Mucosa of descending colon (tissue), 3 donors: ENCODE data around the gene CST11. TPM values are rescaled to one million over a fixed set of nuclear protein-coding genes. Genes with fewer than 3 reads are reported as not detected.

Experiments used
- ATAC-seq: fragments of 200-7000 bp; cut with Tn5 transposase; one replicate; pipeline ENCODE4 v1.9.1; 2020; ENCODE audit warnings: mild to moderate bottlenecking, moderate library complexity
- DNase-seq, 3 donors: peaks; one replicate each; pipeline ENCODE4 v3.0.0-alpha.2; 2020
- H3K36me3 ChIP-seq: fragments of 200-600 bp; one replicate; pipeline ENCODE4 v1.8.0; 2021; ENCODE audit warnings: low read depth, mild to moderate bottlenecking
- H3K4me1 ChIP-seq: fragments of 200-600 bp; one replicate; pipeline ENCODE4 v1.8.0; 2021; ENCODE audit warnings: low read depth, mild to moderate bottlenecking
- H3K4me3 ChIP-seq: fragments of 200-600 bp; one replicate; pipeline ENCODE4 v1.8.0; 2021; ENCODE audit warnings: mild to moderate bottlenecking
- H3K9me3 ChIP-seq: fragments of 200-600 bp; one replicate; pipeline ENCODE4 v1.8.0; 2021; ENCODE audit warnings: mild to moderate bottlenecking
- CTCF ChIP-seq: fragments of 200-600 bp; IDR thresholded peaks from one replicate; pipeline ENCODE4 v1.8.0; 2022; ENCODE audit warnings: antibody characterized with exemption, mild to moderate bottlenecking
- intact Hi-C, 2 donors: fragments of 100-400 bp; cut with DNase I in 1 of 2; cut with micrococcal nuclease in 1 of 2; formaldehyde crosslinking; loops; one replicate each; pipeline versions ENCODE4 v1.11.0 to v1.11.1; 2022; cut with DNase I, micrococcal nuclease
- total RNA-seq, 3 donors: library from RNA; stranded (reverse); fragmentation: NEBNext Ultra II Directional in 2 of 3; extraction: Animal tissue kit (Norgen Biotek cat#: 25700) in 2 of 3; gene quantifications; one replicate each; pipeline versions ENCODE4 v1.2.1 to v1.2.4, GENCODE V29; 2021 to 2023
- donor health status: DM: no; HTN: no; CAD: no; lungs with moderate emphysema.
- donor health status: DM: no; HTN: no; CAD: no.
- donor health status: DM: no; HTN: yes; CAD: no.

CST11 gene
- total RNA-seq, 3 donors from 2014 or later: not detected

GRCh38 chr20:23434521-23435313 lies 18.0 kb downstream of the CST11 start:
- Histone ChIP-seq H3K4me3 (no peak overlapping the region), H3K4me1 (peaks cover 3% of the 10 kb centered on the region), H3K9me3 (no peaks in the 10 kb centered on the region), H3K36me3 (no peaks in the 10 kb centered on the region)
- DNase-seq: no peak
- ATAC-seq: no peak
- TF ChIP-seq CTCF: no peak
- intact Hi-C loops: no loop called here

- H3K4me1 ChIP-seq: peaks cover 3% of the 10 kb centered on the region
- no peak for TF ChIP-seq CTCF
- no peak overlapping the region for H3K4me3 ChIP-seq
- no peaks in the 10 kb centered on the region for H3K36me3 ChIP-seq
- intact Hi-C loops: no loop called here
- DNase-seq (no peak), ATAC-seq (no peak)
- H3K9me3 ChIP-seq: no peaks in the 10 kb centered on the region
These were observed 19.0 kb downstream of the CST11 start for GRCh38 chr20:23433628-23434027.

GRCh38 chr20:23425129-23425528 lies 27.5 kb downstream of the CST11 start:
- H3K4me3 ChIP-seq: no peak overlapping the region
- DNase-seq (no peak), ATAC-seq (no peak)
- intact Hi-C loops: no loop called here
- H3K9me3 ChIP-seq: no peaks in the 10 kb centered on the region
- no peaks in the 10 kb centered on the region for H3K36me3 ChIP-seq
- TF ChIP-seq CTCF: no peak
- H3K4me1 ChIP-seq: no peaks in the 10 kb centered on the region

GRCh38 chr20:23420943-23421931 lies 31.4 kb downstream of the CST11 start, which contains the start of gene NAPB:
Gene NAPB (minus strand): TSS chr20:23421488. CDS start chr20:23421402, 86 bp downstream.
- H3K4me3 ChIP-seq: peak within 1 kb of the TSS; percentile 75
- ATAC-seq: peak; percentile 99
- peak; percentile 30 for TF ChIP-seq CTCF
- H3K9me3 ChIP-seq: no peaks in the 10 kb centered on the region
- H3K36me3 ChIP-seq: no peaks in the 10 kb centered on the region
- intact Hi-C loops: no loop called here
- DNase-seq: peak; percentile 96 to 97 (median 97)
- no peaks in the 10 kb centered on the region for H3K4me1 ChIP-seq

GRCh38 chr20:23419995-23420901 lies 32.4 kb downstream of the CST11 start:
- peak; percentile 60 for ATAC-seq
- peak overlapping the region; percentile 75 for H3K4me3 ChIP-seq

More at GRCh38 chr20:23419995-23420901, 32.4 kb downstream of the CST11 start:
- no peak for TF ChIP-seq CTCF
- intact Hi-C loops: no loop called here
- Histone ChIP-seq H3K4me1 (no peaks in the 10 kb centered on the region), H3K9me3 (no peaks in the 10 kb centered on the region), H3K36me3 (no peaks in the 10 kb centered on the region)
- DNase-seq: peak; percentile 60 to 72 (median 70)
